Stomach (tissue), 19 donors: ENCODE data around the gene AXL. TPM values are rescaled to one million over a fixed set of nuclear protein-coding genes. Genes with fewer than 3 reads are reported as not detected.

Experiments
- DNase-seq, 2 donors: peaks; one replicate each; pipeline versions ENCODE4 v3.0.0 to v3.0.0-alpha.2; 2013 to 2019
- H3K27ac ChIP-seq, 5 donors: fragments of 200-600 bp in 4 of 5; sonication (generic) in 4 of 5; one replicate each; pipeline ENCODE4 v1.5.1; 2013 to 2019; ENCODE audit warnings: mild to moderate bottlenecking in 1 of 5, moderate library complexity in 1 of 5
- H3K27me3 ChIP-seq, 3 donors: fragments of 200-600 bp; sonication (generic); one replicate each; pipeline ENCODE4 v1.5.1; 2017 to 2019; ENCODE audit warnings: mixed run types in 1 of 3
- H3K36me3 ChIP-seq, 4 donors: fragments of 200-600 bp; sonication (generic); 1 replicate in 3 of 4; 2 replicates in 1 of 4; pipeline ENCODE4 v1.5.1; 2016 to 2019
- H3K4me1 ChIP-seq, 4 donors: fragments of 200-600 bp; sonication (generic); one replicate each; pipeline ENCODE4 v1.5.1; 2016 to 2019
- H3K4me3 ChIP-seq, 4 donors: fragments of 200-600 bp; sonication (generic) in 3 of 4; one replicate each; pipeline ENCODE4 v1.5.1; 2016 to 2019; ENCODE audit warnings: mild to moderate bottlenecking in 1 of 4
- H3K9me3 ChIP-seq, 4 donors: fragments of 200-600 bp; sonication (generic); one replicate each; pipeline ENCODE4 v1.5.1; 2016 to 2019
- EP300 ChIP-seq: sonication (generic); formaldehyde crosslinking; IDR thresholded peaks from one replicate; pipeline ENCODE4 v1.6.1; 2017; ENCODE audit warnings: antibody characterized with exemption
- POLR2AphosphoS5 ChIP-seq, 3 donors: sonication (generic); formaldehyde crosslinking; IDR thresholded peaks; one replicate each; pipeline ENCODE4 v1.6.1; 2016; ENCODE audit warnings: antibody characterized with exemption in 3 of 3
- WGBS, 5 donors: extraction: QIAGEN DNeasy Blood & Tissue Kit in 3 of 5; methylation state at CpG; one replicate each; pipeline versions ENCODE4 v1.1.5 to v1.1.7; 2013 to 2018; 5-methylcytosine and 5-hydroxymethylcytosine counted together
- intact Hi-C: fragments of 100-400 bp; cut with DNase I; formaldehyde crosslinking; loops from one replicate; pipeline ENCODE4 v1.15.1; 2023; ENCODE audit warnings: low total_unique reads
- long read RNA-seq, 10 donors: transcript quantifications; one replicate each; lab custom pipeline, GENCODE V29; 2026
- polyA plus RNA-seq, 3 donors: library from polyadenylated mRNA; stranded (reverse); fragments of 200-250 nt; gene quantifications; one replicate each; pipeline ENCODE4 v1.2.3, GENCODE V29; 2013
- total RNA-seq, 5 donors: library from RNA; depleted of rRNA; stranded (reverse); fragments of >200 nt; gene quantifications; one replicate each; pipeline versions ENCODE4 v1.1.0 to v1.2.3, GENCODE V29; 2014 to 2016
- TF ChIP-seq, protein P1 (sequence below), 7 experiments: fragments of 450-650 bp in 4 of 7; fragments of 200-600 bp in 3 of 7; sonication (generic) in 3 of 7; IDR thresholded peaks; one replicate each; pipeline ENCODE4 v1.5.1; 2016 to 2019; ENCODE audit warnings: antibody characterized with exemption in 7 of 7, control low read depth in 2 of 7, mild to moderate bottlenecking in 1 of 7
- donor health status: healthy with polysubstance abuse.
- donor health status: Bipolar disorder and iron deficiency.
- donor health status: healthy.

Gene AXL
- 10 to 100 TPM; 14.8 to 48.7 (median 38.9) TPM for total RNA-seq
- 1 to 10 TPM; 6.1 to 8.4 (median 7.0) TPM for polyA plus RNA-seq
- long read RNA-seq, donor 1, full-length matches to known transcripts: 1 of 1 reads
- long read RNA-seq, donor 1, partial matches to known transcripts: 0 of 1 reads
- long read RNA-seq, donor 1, other reads (novel, unspliced or antisense): 0 of 1 reads
- long read RNA-seq, donor 2, full-length matches to known transcripts: 3 of 3 reads
- long read RNA-seq, donor 2, partial matches to known transcripts: 0 of 3 reads
- long read RNA-seq, donor 2, other reads (novel, unspliced or antisense): 0 of 3 reads
- long read RNA-seq, donor 3, full-length matches to known transcripts: 1 of 1 reads
- long read RNA-seq, donor 3, partial matches to known transcripts: 0 of 1 reads
- long read RNA-seq, donor 3, other reads (novel, unspliced or antisense): 0 of 1 reads
- long read RNA-seq, donor 4: 0 reads
- long read RNA-seq, donor 5, full-length matches to known transcripts: 3 of 14 reads
- long read RNA-seq, donor 5, partial matches to known transcripts: 11 of 14 reads
- long read RNA-seq, donor 5, other reads (novel, unspliced or antisense): 0 of 14 reads
- long read RNA-seq, donor 6, full-length matches to known transcripts: 5 of 5 reads
- long read RNA-seq, donor 6, partial matches to known transcripts: 0 of 5 reads
- long read RNA-seq, donor 6, other reads (novel, unspliced or antisense): 0 of 5 reads
- long read RNA-seq, donor 7, partial matches to known transcripts: 19 of 21 reads
- long read RNA-seq, donor 7, other reads (novel, unspliced or antisense): 0 of 21 reads
- long read RNA-seq, donor 8, full-length matches to known transcripts: 1 of 8 reads
- long read RNA-seq, donor 8, partial matches to known transcripts: 7 of 8 reads
- long read RNA-seq, donor 8, other reads (novel, unspliced or antisense): 0 of 8 reads
- long read RNA-seq, donor 9, partial matches to known transcripts: 12 of 13 reads
- long read RNA-seq, donor 9, other reads (novel, unspliced or antisense): 0 of 13 reads
- long read RNA-seq, donor 10: 0 reads

DNA sequence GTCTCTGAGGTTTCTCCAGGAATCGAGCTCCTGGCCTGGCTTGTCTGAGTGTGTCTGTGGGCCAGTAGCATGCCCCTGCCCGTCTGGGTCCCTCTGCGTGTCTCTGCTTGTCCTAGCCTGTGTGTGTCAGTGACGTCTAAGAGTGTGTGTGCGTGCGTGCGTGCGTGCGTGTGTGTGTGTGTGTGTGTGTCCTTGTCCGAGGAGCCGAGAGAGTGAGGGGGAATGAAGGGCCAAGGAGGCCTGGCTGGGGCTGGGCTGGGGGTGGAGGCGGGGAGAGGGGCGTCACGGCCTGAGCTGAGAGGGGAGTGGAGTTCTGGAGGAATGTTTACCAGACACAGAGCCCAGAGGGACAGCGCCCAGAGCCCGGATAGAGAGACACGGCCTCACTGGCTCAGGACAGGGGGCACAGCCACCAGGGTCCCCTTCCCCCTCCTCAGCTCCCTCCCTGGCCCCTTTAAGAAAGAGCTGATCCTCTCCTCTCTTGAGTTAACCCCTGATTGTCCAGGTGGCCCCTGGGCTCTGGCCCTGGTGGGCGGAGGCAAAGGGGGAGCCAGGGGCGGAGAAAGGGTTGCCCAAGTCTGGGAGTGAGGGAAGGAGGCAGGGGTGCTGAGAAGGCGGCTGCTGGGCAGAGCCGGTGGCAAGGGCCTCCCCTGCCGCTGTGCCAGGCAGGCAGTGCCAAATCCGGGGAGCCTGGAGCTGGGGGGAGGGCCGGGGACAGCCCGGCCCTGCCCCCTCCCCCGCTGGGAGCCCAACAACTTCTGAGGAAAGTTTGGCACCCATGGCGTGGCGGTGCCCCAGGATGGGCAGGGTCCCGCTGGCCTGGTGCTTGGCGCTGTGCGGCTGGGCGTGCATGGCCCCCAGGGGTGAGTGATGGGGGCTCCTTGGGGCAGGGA, at the start of gene AXL:
Gene AXL, plus strand, starts transcription at position 609 of the 893 bp plus-strand sequence. Its CDS starts 170 bp downstream, at position 779.
- Histone ChIP-seq H3K36me3 (peaks cover 0 to 11% (median 5%) of the 10 kb centered on the region in 4 donors), H3K27ac (peak within 1 kb of the TSS; percentile 72 to 94 (median 90)), H3K4me3 (peak within 1 kb of the TSS; percentile 53 to 74 (median 58)), H3K4me1 (peaks cover 0 to 48% (median 31%) of the 10 kb centered on the region in 4 donors), H3K27me3 (peaks cover 0 to 29% (median 18%) of the 10 kb centered on the region in 3 donors), H3K9me3 (no peaks in the 10 kb centered on the region)
- peak; percentile 39 to 94 for DNase-seq
- intact Hi-C loops: no loop called here
- TF ChIP-seq EP300: no peak
- TF ChIP-seq POLR2AphosphoS5 (IDR thresholded peaks at IDR 0.05): peak; percentile 20 to 72 (median 55)
- WGBS, 5 donors: 3 to 9% (median 6%) methylated on average over 15 to 32 of the region's 32 CpGs

DNA sequence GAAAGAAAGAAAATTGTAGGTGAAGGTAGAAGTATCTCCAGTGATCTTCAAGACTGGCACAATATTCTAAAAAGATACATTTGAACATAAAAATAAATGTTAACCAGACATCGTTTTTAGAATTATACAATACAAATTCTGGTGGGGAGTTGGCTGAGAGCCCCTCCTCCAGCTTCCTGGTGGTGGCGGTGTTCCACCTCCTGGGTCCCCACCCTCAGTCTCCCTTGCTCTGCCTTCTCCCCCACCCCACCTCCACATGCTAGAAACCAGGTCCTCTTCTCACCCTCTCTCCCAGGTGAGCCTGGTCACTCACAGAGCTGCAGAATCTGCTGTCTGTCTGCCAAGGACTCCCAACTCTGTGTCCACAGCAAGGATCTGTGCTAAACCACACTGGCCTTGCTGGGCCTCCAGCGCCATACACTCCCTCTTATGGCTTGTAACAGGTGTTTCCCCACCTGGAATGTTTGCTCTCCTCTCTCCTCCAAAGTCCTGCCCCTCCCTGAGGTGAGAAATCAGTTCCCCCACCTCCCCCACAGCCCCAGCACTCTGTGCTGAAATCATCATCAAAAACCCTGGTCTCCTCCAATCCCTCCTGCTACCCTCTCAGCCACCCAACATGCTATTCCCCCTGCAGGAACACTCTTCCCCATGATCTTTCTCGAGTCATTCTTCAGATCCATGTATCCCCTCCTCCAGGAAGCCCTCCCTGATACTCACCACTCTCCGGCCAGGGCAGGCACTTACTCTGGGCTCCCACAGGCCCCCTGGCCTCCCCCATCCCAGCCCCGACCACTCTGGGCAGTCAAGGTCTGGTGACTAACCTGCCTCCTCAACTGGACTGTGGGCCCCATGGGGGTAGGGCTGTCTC, 46.5 kb upstream of the AXL start:
- WGBS, 5 donors: 47 to 59% (median 51%) methylated on average over 6 of the region's 6 CpGs
- H3K36me3 ChIP-seq: no peaks in the 10 kb centered on the region
- H3K4me3 ChIP-seq: no peak overlapping the region
- intact Hi-C loops: no loop called here
- H3K9me3 ChIP-seq: no peaks in the 10 kb centered on the region
- DNase-seq: peak; percentile 33 to 61
- no peaks in the 10 kb centered on the region for H3K27me3 ChIP-seq
- peaks cover 7 to 42% (median 30%) of the 10 kb centered on the region in 4 donors for H3K4me1 ChIP-seq
- H3K27ac ChIP-seq: peak overlapping the region; percentile 52 to 74 (median 68)
- peak in 2 of 3 donors; percentile 8 to 38 for TF ChIP-seq POLR2AphosphoS5 (IDR thresholded peaks at IDR 0.05)
- no peak for TF ChIP-seq EP300
- TF ChIP-seq, protein P1, sequence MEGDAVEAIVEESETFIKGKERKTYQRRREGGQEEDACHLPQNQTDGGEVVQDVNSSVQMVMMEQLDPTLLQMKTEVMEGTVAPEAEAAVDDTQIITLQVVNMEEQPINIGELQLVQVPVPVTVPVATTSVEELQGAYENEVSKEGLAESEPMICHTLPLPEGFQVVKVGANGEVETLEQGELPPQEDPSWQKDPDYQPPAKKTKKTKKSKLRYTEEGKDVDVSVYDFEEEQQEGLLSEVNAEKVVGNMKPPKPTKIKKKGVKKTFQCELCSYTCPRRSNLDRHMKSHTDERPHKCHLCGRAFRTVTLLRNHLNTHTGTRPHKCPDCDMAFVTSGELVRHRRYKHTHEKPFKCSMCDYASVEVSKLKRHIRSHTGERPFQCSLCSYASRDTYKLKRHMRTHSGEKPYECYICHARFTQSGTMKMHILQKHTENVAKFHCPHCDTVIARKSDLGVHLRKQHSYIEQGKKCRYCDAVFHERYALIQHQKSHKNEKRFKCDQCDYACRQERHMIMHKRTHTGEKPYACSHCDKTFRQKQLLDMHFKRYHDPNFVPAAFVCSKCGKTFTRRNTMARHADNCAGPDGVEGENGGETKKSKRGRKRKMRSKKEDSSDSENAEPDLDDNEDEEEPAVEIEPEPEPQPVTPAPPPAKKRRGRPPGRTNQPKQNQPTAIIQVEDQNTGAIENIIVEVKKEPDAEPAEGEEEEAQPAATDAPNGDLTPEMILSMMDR (IDR thresholded peaks at IDR 0.05): no peak

DNA sequence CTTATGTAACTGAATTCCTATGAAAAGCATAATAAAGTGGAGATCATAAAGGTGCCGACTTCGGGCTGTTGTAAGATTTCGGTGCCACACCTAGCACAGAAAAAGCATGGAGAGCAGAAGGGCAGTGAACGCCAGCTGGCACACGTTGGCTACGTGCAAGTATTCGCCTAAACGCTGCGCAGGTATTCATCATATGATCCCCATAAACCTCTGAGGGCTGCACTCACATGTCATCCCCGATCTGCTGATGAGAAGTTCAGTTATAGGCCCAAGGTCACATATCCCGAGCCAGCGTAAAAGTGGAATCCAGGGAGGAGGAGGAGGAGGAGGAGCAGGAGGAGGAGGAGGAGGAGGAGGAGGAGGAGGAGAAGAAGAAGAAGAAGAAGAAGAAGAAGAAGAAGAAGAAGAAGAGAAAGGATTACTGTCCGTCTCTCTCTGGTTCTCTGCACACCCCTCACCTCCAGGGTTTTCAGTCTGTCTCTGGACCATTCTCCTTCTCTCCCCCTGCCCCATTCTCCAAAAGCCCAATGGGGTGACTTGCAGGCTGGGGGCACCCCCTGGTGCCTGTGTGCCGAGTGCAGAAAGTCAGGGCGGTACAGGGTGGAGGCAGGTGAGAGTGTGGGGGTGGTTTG, 44.6 kb upstream of the AXL start:
- intact Hi-C loops: no loop called here
- 43 to 73% (median 57%) methylated on average over 13 to 15 of the region's 15 CpGs for WGBS, 5 donors
- H3K27me3 ChIP-seq: no peaks in the 10 kb centered on the region
- peaks cover 3 to 42% (median 28%) of the 10 kb centered on the region in 4 donors for H3K4me1 ChIP-seq
- peak in 1 of 2 donors; percentile 55 for DNase-seq
- TF ChIP-seq, protein P1 (IDR thresholded peaks at IDR 0.05): no peak
- H3K36me3 ChIP-seq: no peaks in the 10 kb centered on the region
- peak overlapping the region in 1 of 4 donors; percentile 20 for H3K4me3 ChIP-seq
- H3K27ac ChIP-seq: peak overlapping the region in 2 of 5 donors; percentile 12 to 20
- no peaks in the 10 kb centered on the region for H3K9me3 ChIP-seq
